H9 (cell line): ENCODE results near the gene NCCRP1. TPM values are rescaled to one million over a fixed set of nuclear protein-coding genes. Genes with fewer than 3 reads are reported as not detected.
"Not testable (repeated sequence)": the region's sequence is repeated elsewhere in the genome, so short reads cannot be mapped to it uniquely, and the experiment has no call there.

Experiments used
- DNase-seq: peaks from one replicate; pipeline ENCODE4 v3.0.0-alpha.2; 2017
- H2AFZ ChIP-seq: one replicate; pipeline ENCODE4 v1.6.1; 2013; ENCODE audit warnings: mild to moderate bottlenecking, low read length, control low read depth, moderate library complexity
- H2AK5ac ChIP-seq: 2 replicates; pipeline ENCODE4 v1.6.1; 2013; ENCODE audit warnings: low read length, control low read depth, mixed read lengths; ENCODE audit not compliant: insufficient read length
- H2BK120ac ChIP-seq: one replicate; pipeline ENCODE4 v1.6.1; 2013; ENCODE audit warnings: low read depth, mild to moderate bottlenecking, low read length, control low read depth, inconsistent platforms; ENCODE audit not compliant: poor library complexity, severe bottlenecking
- H2BK12ac ChIP-seq: 2 replicates; pipeline ENCODE4 v1.6.1; 2013; ENCODE audit warnings: low read length, control low read depth, mixed read lengths, low read depth; ENCODE audit not compliant: insufficient read length
- H2BK15ac ChIP-seq: 2 replicates; pipeline ENCODE4 v1.6.1; 2013; ENCODE audit warnings: low read depth, low read length, control low read depth
- H2BK20ac ChIP-seq: one replicate; pipeline ENCODE4 v1.6.1; 2013; ENCODE audit warnings: low read depth, mild to moderate bottlenecking, low read length, control low read depth, inconsistent platforms; ENCODE audit not compliant: poor library complexity, severe bottlenecking
- H2BK5ac ChIP-seq: 2 replicates; pipeline ENCODE4 v1.6.1; 2013; ENCODE audit warnings: low read length, control low read depth, mixed read lengths; ENCODE audit not compliant: insufficient read length
- H3K14ac ChIP-seq: 2 replicates; pipeline ENCODE4 v1.6.1; 2013; ENCODE audit warnings: low read length, control low read depth; ENCODE audit not compliant: insufficient read depth
- H3K18ac ChIP-seq: 2 replicates; pipeline ENCODE4 v1.6.1; 2013; ENCODE audit warnings: low read depth, mild to moderate bottlenecking, mixed read lengths, low read length, control low read depth; ENCODE audit not compliant: insufficient read length
- H3K23ac ChIP-seq: 2 replicates; pipeline ENCODE4 v1.6.1; 2013; ENCODE audit warnings: low read length, control low read depth, mixed read lengths, low read depth; ENCODE audit not compliant: insufficient read length
- H3K23me2 ChIP-seq: 2 replicates; pipeline ENCODE4 v1.6.1; 2013; ENCODE audit warnings: low read depth, mild to moderate bottlenecking, mixed read lengths, low read length, control low read depth; ENCODE audit not compliant: insufficient read length, poor library complexity, severe bottlenecking
- H3K27ac ChIP-seq: 2 replicates; pipeline ENCODE4 v1.5.1; 2013; ENCODE audit warnings: low read length, control low read depth, mixed read lengths, low read depth; ENCODE audit not compliant: insufficient read length
- H3K27me3 ChIP-seq: 2 replicates; pipeline ENCODE4 v1.6.1; 2013; ENCODE audit warnings: low read length, control low read depth, inconsistent platforms; ENCODE audit not compliant: insufficient read depth
- H3K4ac ChIP-seq: 2 replicates; pipeline ENCODE4 v1.6.1; 2013; ENCODE audit warnings: low read depth, mild to moderate bottlenecking, control low read depth, inconsistent platforms, low read length, moderate library complexity
- H3K4me1 ChIP-seq: 2 replicates; pipeline ENCODE4 v1.6.1; 2013; ENCODE audit warnings: low read length, control low read depth, inconsistent platforms; ENCODE audit not compliant: insufficient read depth
- H3K4me2 ChIP-seq: 2 replicates; pipeline ENCODE4 v1.6.1; 2013; ENCODE audit warnings: low read length, control low read depth, mixed read lengths; ENCODE audit not compliant: insufficient read length, insufficient read depth
- H3K56ac ChIP-seq: 2 replicates; pipeline ENCODE4 v1.6.1; 2013; ENCODE audit warnings: low read depth, mild to moderate bottlenecking, mixed read lengths, low read length, control low read depth; ENCODE audit not compliant: insufficient read length
- H3K79me1 ChIP-seq: 2 replicates; pipeline ENCODE4 v1.6.1; 2013; ENCODE audit warnings: low read depth, mild to moderate bottlenecking, moderate library complexity, low read length, control low read depth, inconsistent platforms; ENCODE audit not compliant: insufficient read depth, poor library complexity, severe bottlenecking
- H3K79me2 ChIP-seq: 2 replicates; pipeline ENCODE4 v1.6.1; 2013; ENCODE audit warnings: low read length, control low read depth, inconsistent platforms; ENCODE audit not compliant: insufficient read depth
- H3K9ac ChIP-seq: 2 replicates; pipeline ENCODE4 v1.6.1; 2013; ENCODE audit warnings: low read length, control low read depth, mixed read lengths; ENCODE audit not compliant: insufficient read length; ENCODE audit errors: extremely low read depth
- H3K9me3 ChIP-seq: one replicate; pipeline ENCODE4 v1.6.1; 2013; ENCODE audit warnings: low read depth, low read length, inconsistent platforms; ENCODE audit not compliant: control insufficient read depth
- H3T11ph ChIP-seq: one replicate; pipeline ENCODE4 v1.6.1; 2013; ENCODE audit warnings: mild to moderate bottlenecking, low read length, control low read depth, inconsistent platforms
- H4K20me1 ChIP-seq: one replicate; pipeline ENCODE4 v1.6.1; 2013; ENCODE audit not compliant: control insufficient read depth, insufficient read length, insufficient read depth
- H4K5ac ChIP-seq: 2 replicates; pipeline ENCODE4 v1.6.1; 2013; ENCODE audit warnings: low read depth, mild to moderate bottlenecking, mixed read lengths, low read length, control low read depth; ENCODE audit not compliant: insufficient read length
- H4K8ac ChIP-seq: replicated peaks from 2 replicates; pipeline ENCODE4 v1.6.1; 2013; ENCODE audit warnings: low read length, control low read depth, mixed read lengths, low read depth; ENCODE audit not compliant: insufficient read length
- H4K91ac ChIP-seq: 2 replicates; pipeline ENCODE4 v1.6.1; 2013; ENCODE audit warnings: low read depth, mild to moderate bottlenecking, moderate library complexity, mixed read lengths, low read length, control low read depth; ENCODE audit not compliant: insufficient read length
- H3K27ac Mint-ChIP-seq, 3 experiments: 2 replicates in 2 of 3; 3 replicates in 1 of 3; pipeline ENCODE4 v1.8.0; 2020 to 2021; ENCODE audit warnings: mixed read lengths in 3 of 3, mild to moderate bottlenecking in 1 of 3, moderate library complexity in 1 of 3
- H3K27me3 Mint-ChIP-seq: 2 replicates; pipeline ENCODE4 v1.8.0; 2021; ENCODE audit warnings: low read depth, mild to moderate bottlenecking, moderate library complexity, mixed read lengths
- H3K36me3 Mint-ChIP-seq, 3 experiments: 2 replicates in 2 of 3; 3 replicates in 1 of 3; pipeline ENCODE4 v1.8.0; 2020 to 2021; ENCODE audit warnings: low read depth in 3 of 3, mixed read lengths in 3 of 3; ENCODE audit not compliant: insufficient read depth in 1 of 3
- H3K4me1 Mint-ChIP-seq, 2 experiments: 2 replicates each; pipeline ENCODE4 v1.8.0; 2020; ENCODE audit warnings: mixed read lengths in 2 of 2
- H3K4me3 Mint-ChIP-seq, 2 experiments: 2 replicates in 1 of 2; 3 replicates in 1 of 2; pipeline ENCODE4 v1.8.0; 2020 to 2021; ENCODE audit warnings: mild to moderate bottlenecking in 2 of 2, mixed read lengths in 2 of 2, moderate library complexity in 1 of 2
- H3K9me3 Mint-ChIP-seq, 2 experiments: 2 replicates in 1 of 2; 3 replicates in 1 of 2; pipeline ENCODE4 v1.8.0; 2020; ENCODE audit warnings: mild to moderate bottlenecking in 2 of 2, mixed read lengths in 2 of 2, moderate library complexity in 1 of 2
- WGBS: extraction: QIAGEN DNeasy Blood & Tissue Kit; methylation state at CpG from one replicate; pipeline ENCODE4 v1.1.7; 2013; ENCODE audit warnings: missing lambda C conversion rate, low lambda C conversion rate, mixed read lengths; ENCODE audit not compliant: insufficient read length; ENCODE audit errors: extremely low coverage; 5-methylcytosine and 5-hydroxymethylcytosine counted together
- total RNA-seq: library from RNA; stranded (reverse); gene quantifications from 2 replicates; pipeline ENCODE4 v1.2.1, GENCODE V29; 2021
- TF ChIP-seq, protein P1 (sequence below): fragments of 200-600 bp; sonication (generic); conservative IDR thresholded peaks from 3 replicates; pipeline ENCODE4 v1.8.0; 2021; ENCODE audit warnings: antibody characterized with exemption, mild to moderate bottlenecking

Gene NCCRP1
- total RNA-seq, 1 experiment from 2014 or later = 1.9 TPM

DNA sequence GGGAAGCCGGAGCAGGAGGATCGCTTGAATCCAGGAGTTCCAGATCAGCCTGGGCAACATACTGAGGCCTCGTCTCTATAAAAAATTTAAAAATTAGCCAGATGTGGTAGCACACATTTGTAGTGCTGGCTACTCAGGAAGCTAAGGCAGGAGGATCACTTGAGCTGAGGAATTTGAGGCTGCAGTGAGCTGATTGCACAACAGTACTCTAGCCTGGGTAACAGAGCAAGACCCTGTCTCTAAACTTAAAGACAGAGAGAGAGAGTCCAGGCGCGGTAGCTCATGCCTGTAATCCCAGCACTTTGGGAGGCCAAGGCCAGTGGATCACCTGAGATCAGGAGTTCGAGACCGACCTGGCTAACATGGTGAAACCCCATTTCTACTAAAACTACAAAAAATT, 43.7 kb downstream of the NCCRP1 start:
- Histone ChIP-seq H3K14ac (no peak overlapping the region), H3K9ac (no peak overlapping the region), H4K5ac (no peak overlapping the region), H3K27me3 (no peaks in the 10 kb centered on the region; the same call in 1 of the 2 replicates), H2BK15ac (no peak overlapping the region), H2BK20ac (no peak overlapping the region), H3K79me1 (no peaks in the 10 kb centered on the region), H4K20me1 (no peaks in the 10 kb centered on the region), H2BK12ac (no peak overlapping the region), H4K8ac (no peak overlapping the region), H3K23me2 (no peaks in the 10 kb centered on the region), H3K79me2 (no peaks in the 10 kb centered on the region), H2BK5ac (no peak overlapping the region), H2BK120ac (no peak overlapping the region), H3K4me1 (no peaks in the 10 kb centered on the region), H3K27ac (no peak overlapping the region), H2AK5ac (no peak overlapping the region), H3K4me2 (no peak overlapping the region), H3K56ac (no peak overlapping the region), H3K23ac (no peak overlapping the region), H4K91ac (no peak overlapping the region), H2AFZ (no peak overlapping the region), H3K18ac (no peak overlapping the region), H3K9me3 (no peaks in the 10 kb centered on the region), H3K4ac (no peak overlapping the region), H3T11ph (no peak overlapping the region)
- no peak overlapping the region for H3K4me3 Mint-ChIP-seq
- DNase-seq = no peak
- TF ChIP-seq, protein P1, sequence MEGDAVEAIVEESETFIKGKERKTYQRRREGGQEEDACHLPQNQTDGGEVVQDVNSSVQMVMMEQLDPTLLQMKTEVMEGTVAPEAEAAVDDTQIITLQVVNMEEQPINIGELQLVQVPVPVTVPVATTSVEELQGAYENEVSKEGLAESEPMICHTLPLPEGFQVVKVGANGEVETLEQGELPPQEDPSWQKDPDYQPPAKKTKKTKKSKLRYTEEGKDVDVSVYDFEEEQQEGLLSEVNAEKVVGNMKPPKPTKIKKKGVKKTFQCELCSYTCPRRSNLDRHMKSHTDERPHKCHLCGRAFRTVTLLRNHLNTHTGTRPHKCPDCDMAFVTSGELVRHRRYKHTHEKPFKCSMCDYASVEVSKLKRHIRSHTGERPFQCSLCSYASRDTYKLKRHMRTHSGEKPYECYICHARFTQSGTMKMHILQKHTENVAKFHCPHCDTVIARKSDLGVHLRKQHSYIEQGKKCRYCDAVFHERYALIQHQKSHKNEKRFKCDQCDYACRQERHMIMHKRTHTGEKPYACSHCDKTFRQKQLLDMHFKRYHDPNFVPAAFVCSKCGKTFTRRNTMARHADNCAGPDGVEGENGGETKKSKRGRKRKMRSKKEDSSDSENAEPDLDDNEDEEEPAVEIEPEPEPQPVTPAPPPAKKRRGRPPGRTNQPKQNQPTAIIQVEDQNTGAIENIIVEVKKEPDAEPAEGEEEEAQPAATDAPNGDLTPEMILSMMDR = no peak
- WGBS = no CpG with 5 or more reads among the region's 7 CpGs
- no peak overlapping the region for H3K27ac Mint-ChIP-seq
- peaks cover 0 to 6% of the 10 kb centered on the region in 2 experiments; a peak in 2 of 4 replicates for H3K4me1 Mint-ChIP-seq
- peaks cover 72% of the 10 kb centered on the region for H3K27me3 Mint-ChIP-seq
- H3K9me3 Mint-ChIP-seq = no peaks in the 10 kb centered on the region
- no peaks in the 10 kb centered on the region for H3K36me3 Mint-ChIP-seq

DNA sequence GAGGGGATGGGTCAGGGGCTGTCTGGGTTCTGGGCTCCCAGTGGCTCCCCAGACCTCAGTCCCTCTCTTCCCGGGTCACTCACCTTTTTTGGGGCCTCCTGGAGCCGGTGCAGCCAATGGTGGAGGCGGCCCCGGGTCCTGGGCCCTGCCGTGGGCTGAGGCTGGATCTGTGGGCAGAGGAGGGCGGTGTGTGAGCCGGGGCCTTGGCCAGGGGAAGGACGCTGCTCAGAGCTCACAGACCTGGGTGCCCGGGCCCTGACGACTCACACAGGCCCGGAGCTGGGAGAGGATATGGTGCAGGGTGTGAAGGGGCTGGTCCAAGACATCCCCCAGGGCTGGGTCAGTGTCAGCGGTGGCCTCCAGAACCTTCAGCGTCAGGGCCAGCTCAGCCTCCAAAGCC, 47.0 kb downstream of the NCCRP1 start:
- H3K23ac ChIP-seq, H3K79me2 ChIP-seq, H3K9me3 Mint-ChIP-seq, H4K91ac ChIP-seq, H2BK12ac ChIP-seq, H3K27ac ChIP-seq, H3K9ac ChIP-seq, H2BK15ac ChIP-seq, H4K20me1 ChIP-seq, H3K56ac ChIP-seq, H3K79me1 ChIP-seq, H3K4ac ChIP-seq, H3K23me2 ChIP-seq, H4K8ac ChIP-seq, H2BK5ac ChIP-seq, H2AK5ac ChIP-seq, H3K4me1 Mint-ChIP-seq, H2BK120ac ChIP-seq, H3K36me3 Mint-ChIP-seq, H3K4me1 ChIP-seq, H3K27ac Mint-ChIP-seq, H2BK20ac ChIP-seq, H3K18ac ChIP-seq, H3K9me3 ChIP-seq, DNase-seq, H3K4me3 Mint-ChIP-seq, H3K14ac ChIP-seq, H3K4me2 ChIP-seq, H2AFZ ChIP-seq, H3T11ph ChIP-seq, H4K5ac ChIP-seq: not testable (repeated sequence)
- peaks cover 77% of the 10 kb centered on the region for H3K27me3 Mint-ChIP-seq
- WGBS = no CpG with 5 or more reads among the region's 13 CpGs
- H3K27me3 ChIP-seq = peaks cover 19% of the 10 kb centered on the region; the same call in 1 of the 2 replicates
